Measurements from ENCODE around the gene SMIM9.

DNA sequence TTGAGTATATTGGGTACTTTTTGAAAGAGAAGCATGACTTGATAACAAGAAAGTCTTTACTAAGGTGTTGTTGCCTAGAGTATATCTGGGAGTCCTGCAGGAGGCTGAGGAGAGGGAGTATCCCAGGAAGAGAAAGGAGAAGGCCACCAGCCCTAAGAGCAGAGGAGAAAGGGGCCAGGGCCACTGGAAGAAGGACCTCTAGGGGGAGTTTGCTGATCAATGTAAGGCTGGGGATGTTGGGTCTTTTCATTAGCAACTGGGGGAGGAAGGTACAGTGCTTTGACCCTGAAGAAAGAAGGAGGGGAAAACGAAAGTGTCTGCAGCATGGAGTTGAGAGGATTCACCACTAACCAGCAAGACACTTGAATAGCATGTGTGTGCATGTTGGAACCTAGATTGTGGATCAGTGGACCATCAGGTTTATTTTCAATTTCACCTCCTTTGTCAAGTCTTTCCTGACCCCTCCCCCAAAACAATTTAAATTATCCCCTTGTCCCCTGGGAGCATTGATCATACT lies 4.5 kb downstream of the SMIM9 start:
- TF ChIP-seq, protein P1, sequence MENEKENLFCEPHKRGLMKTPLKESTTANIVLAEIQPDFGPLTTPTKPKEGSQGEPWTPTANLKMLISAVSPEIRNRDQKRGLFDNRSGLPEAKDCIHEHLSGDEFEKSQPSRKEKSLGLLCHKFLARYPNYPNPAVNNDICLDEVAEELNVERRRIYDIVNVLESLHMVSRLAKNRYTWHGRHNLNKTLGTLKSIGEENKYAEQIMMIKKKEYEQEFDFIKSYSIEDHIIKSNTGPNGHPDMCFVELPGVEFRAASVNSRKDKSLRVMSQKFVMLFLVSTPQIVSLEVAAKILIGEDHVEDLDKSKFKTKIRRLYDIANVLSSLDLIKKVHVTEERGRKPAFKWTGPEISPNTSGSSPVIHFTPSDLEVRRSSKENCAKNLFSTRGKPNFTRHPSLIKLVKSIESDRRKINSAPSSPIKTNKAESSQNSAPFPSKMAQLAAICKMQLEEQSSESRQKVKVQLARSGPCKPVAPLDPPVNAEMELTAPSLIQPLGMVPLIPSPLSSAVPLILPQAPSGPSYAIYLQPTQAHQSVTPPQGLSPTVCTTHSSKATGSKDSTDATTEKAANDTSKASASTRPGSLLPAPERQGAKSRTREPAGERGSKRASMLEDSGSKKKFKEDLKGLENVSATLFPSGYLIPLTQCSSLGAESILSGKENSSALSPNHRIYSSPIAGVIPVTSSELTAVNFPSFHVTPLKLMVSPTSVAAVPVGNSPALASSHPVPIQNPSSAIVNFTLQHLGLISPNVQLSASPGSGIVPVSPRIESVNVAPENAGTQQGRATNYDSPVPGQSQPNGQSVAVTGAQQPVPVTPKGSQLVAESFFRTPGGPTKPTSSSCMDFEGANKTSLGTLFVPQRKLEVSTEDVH (IDR thresholded peaks at IDR 0.05; ENCODE audit: low read depth, partially characterized antibody): no peak
- TF ChIP-seq ZNF274 (IDR thresholded peaks at IDR 0.05; ENCODE audit: borderline replicate concordance, low read depth, low read length): no peak
- TF ChIP-seq NFXL1 (CRISPR knock-in tag; IDR thresholded peaks at IDR 0.05): no peak
- no peak for TF ChIP-seq POLR2AphosphoS5 (IDR thresholded peaks at IDR 0.05; ENCODE audit: control insufficient read depth, insufficient read depth, low read depth, low read length)
- TF ChIP-seq TARDBP (IDR thresholded peaks at IDR 0.05): no peak
- TF ChIP-seq CBX5 (IDR thresholded peaks at IDR 0.05; ENCODE audit: borderline replicate concordance, low read depth): no peak

Measured in K562 (cell line).